Measurements from ENCODE around the gene PRELID1.

DNA sequence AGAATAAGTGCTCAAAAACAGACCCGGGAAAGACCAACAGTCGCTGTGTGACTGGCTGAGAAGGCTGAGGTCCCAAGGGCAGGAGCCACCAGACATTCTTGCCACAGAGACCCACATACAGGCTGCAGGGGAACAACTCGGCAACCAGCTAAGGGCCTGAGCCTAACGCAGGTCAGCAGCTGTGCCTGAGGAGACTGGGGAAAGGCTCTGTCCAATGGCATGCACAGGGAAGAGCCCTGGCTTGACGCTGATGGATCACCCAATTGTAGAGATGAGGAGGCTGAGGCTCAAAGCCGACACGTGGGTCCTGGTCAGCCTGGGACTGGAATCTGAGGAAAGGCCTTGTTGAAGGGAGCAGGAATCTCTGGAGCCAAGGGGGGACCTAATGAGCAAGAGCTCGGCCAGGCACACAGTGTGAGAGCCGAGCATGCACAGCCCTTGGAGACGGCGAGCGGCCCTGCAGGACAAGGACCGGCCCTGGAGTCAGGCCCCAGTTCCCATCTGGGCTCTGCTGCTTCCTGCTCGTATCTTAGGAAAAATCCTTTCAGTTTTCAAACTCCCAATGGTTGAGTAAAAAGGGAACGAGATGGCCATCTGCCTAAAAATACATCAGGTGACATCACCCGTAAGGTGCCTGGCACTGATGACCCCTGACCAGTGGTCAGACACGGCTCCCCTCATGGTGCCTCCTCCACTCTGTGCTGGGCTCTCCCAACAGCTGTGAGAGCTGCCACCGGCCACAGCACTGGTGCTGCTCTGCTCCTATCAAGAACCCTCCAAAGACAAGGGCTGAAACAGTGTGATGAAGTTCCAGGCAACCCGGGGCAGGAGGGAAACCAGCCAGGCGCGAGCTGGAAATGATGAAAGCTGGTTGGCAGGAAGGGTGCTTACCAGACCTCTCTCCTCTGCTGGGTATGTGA, 31.4 kb downstream of the PRELID1 start:
- TF ChIP-seq EZH2 (IDR thresholded peaks at IDR 0.05; ENCODE audit: insufficient read depth, low read length), result no peak
- TF ChIP-seq, protein P1, sequence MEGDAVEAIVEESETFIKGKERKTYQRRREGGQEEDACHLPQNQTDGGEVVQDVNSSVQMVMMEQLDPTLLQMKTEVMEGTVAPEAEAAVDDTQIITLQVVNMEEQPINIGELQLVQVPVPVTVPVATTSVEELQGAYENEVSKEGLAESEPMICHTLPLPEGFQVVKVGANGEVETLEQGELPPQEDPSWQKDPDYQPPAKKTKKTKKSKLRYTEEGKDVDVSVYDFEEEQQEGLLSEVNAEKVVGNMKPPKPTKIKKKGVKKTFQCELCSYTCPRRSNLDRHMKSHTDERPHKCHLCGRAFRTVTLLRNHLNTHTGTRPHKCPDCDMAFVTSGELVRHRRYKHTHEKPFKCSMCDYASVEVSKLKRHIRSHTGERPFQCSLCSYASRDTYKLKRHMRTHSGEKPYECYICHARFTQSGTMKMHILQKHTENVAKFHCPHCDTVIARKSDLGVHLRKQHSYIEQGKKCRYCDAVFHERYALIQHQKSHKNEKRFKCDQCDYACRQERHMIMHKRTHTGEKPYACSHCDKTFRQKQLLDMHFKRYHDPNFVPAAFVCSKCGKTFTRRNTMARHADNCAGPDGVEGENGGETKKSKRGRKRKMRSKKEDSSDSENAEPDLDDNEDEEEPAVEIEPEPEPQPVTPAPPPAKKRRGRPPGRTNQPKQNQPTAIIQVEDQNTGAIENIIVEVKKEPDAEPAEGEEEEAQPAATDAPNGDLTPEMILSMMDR (IDR thresholded peaks at IDR 0.05; ENCODE audit: insufficient read depth, low read depth, low read length), result no peak

Measured in astrocyte (in vitro differentiated cells and primary cell).